GM18517 (cell line): ENCODE measurements around the gene PSMG4.
"Not testable (repeated sequence)": the region's sequence is repeated elsewhere in the genome, so short reads cannot be mapped to it uniquely, and the experiment has no call there.

ENCODE experiments used
- ATAC-seq: cut with Tn5 transposase; IDR thresholded peaks from one replicate; pipeline ENCODE4 v1.9.1; 2021; ENCODE audit warnings: mild to moderate bottlenecking, moderate library complexity; ENCODE audit not compliant: unreplicated experiment

The PSMG4 gene

GRCh38 chr6:3230256-3230882 lies 28.4 kb upstream of the PSMG4 start:
- ATAC-seq, result no peak

GRCh38 chr6:3230900-3231246 lies 27.9 kb upstream of the PSMG4 start:
- no peak for ATAC-seq

GRCh38 chr6:3231247-3232016 lies 27.3 kb upstream of the PSMG4 start:
- no peak for ATAC-seq

GRCh38 chr6:3232017-3232945 lies 26.5 kb upstream of the PSMG4 start:
- no peak for ATAC-seq

- no peak for ATAC-seq
These were observed 25.4 kb upstream of the PSMG4 start for GRCh38 chr6:3233321-3233720.

GRCh38 chr6:3233904-3234303 lies 24.8 kb upstream of the PSMG4 start:
- ATAC-seq, result no peak

- no peak for ATAC-seq
These were observed 23.3 kb upstream of the PSMG4 start for GRCh38 chr6:3235486-3235885.

GRCh38 chr6:3236005-3236404 lies 22.7 kb upstream of the PSMG4 start:
- ATAC-seq, result no peak

GRCh38 chr6:3237761-3238662 lies 20.7 kb upstream of the PSMG4 start:
- no peak for ATAC-seq

- ATAC-seq, result no peak
These were observed 19.5 kb upstream of the PSMG4 start for GRCh38 chr6:3239110-3239830.

GRCh38 chr6:3240595-3240994 lies 18.2 kb upstream of the PSMG4 start:
- ATAC-seq, result no peak

GRCh38 chr6:3241745-3242144 lies 17.0 kb upstream of the PSMG4 start:
- ATAC-seq, result not testable (repeated sequence)

GRCh38 chr6:3242768-3243167 lies 16.0 kb upstream of the PSMG4 start:
- ATAC-seq, result no peak

- ATAC-seq, result no peak
These were observed 14.5 kb upstream of the PSMG4 start for GRCh38 chr6:3244003-3244831.

- ATAC-seq, result not testable (repeated sequence)
These were observed 13.9 kb upstream of the PSMG4 start for GRCh38 chr6:3244832-3245161.

GRCh38 chr6:3245216-3245615 lies 13.5 kb upstream of the PSMG4 start:
- ATAC-seq, result no peak

- no peak for ATAC-seq
These were observed 11.2 kb upstream of the PSMG4 start for GRCh38 chr6:3247255-3248146.

- ATAC-seq, result no peak
These were observed 8.9 kb upstream of the PSMG4 start for GRCh38 chr6:3249821-3250220.
